NCI-H510A treated with DMSO at 0.1 percent for 48 hours (cell line): ENCODE measurements around the gene RNF220.

Experiments used
- DNase-seq: peaks from one replicate; lab custom pipeline; 2025; lab: John Stamatoyannopoulos, UW

Gene RNF220

DNA sequence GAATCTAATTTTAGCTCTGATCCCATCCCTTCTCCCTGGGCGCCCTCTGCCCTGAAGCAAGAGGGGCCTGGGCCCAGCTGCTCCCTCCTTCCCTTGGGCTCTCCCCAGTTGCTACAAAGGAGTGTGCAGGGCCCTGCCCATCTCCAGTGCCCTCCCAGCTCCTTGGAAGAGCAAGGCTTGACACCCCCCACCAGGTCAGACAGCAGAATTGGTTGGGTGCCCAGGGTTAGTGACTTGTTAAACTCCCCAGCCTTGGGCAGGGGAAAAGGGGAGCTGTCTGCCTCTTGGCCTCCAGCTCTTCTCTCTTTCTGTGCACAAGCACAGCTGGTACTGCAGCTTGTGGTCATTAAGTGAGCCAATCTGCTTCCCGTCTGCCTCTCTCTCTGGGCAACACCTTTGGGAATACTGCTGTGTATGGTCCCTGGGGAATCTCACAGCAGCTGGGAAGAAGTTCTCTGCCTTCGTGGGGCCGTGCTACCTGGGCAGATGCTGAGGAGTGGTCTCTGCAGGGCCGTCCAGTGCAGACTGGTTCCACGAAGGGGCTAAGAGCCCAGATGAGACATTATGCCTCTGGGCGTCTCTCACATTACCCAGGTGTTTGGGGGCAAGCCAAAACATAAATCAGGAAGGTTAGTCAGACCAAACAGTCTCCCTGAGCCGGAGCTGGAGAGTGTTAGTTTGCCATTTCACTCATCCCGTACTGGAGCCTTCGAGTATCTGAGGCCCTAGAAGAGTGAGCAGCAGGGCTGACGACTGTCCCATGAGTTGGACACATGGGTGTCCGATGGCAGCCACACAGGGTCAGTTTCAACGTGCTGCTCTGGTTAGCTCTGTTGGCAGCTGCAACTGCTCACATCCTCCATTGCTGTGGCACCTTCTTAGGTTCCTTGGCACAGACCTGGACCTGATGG lies 231.9 kb downstream of the RNF220 start:
- no peak for DNase-seq

DNA sequence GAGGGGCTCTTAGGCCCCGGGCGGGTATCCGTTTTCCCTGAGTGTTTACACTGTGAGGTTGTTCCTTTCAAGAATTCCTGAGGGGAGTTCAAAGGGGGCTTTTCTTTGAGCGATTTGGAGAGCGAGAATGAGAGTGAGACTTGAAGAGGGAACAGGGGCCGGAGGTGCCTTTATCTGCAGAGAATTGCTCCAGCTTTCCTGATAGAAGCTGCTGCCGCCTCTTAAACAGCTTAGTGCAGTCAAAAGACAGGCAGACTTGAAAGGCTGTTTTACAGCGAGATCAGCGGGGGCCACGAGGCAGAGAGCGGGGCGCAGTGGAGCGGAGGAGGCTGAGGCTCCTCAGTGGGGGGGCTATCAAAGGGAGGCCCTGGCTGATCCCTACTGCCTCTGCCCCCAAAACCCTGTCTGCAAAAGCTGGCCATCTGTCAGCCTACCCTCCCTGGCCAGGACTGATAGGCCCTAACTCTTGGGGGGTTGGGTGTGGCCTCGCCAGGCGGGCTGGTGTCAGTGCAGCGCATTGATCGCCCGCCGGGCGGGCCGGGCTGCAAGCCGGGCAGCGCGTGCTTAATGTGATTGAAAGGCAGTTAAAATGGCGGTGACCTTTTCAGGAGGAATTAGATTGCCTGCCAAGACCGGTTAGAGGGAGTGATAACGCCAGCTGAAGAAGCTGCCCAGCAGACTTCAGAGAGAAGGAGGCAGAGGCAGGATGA lies 232.8 kb downstream of the RNF220 start:
- DNase-seq: no peak

DNA sequence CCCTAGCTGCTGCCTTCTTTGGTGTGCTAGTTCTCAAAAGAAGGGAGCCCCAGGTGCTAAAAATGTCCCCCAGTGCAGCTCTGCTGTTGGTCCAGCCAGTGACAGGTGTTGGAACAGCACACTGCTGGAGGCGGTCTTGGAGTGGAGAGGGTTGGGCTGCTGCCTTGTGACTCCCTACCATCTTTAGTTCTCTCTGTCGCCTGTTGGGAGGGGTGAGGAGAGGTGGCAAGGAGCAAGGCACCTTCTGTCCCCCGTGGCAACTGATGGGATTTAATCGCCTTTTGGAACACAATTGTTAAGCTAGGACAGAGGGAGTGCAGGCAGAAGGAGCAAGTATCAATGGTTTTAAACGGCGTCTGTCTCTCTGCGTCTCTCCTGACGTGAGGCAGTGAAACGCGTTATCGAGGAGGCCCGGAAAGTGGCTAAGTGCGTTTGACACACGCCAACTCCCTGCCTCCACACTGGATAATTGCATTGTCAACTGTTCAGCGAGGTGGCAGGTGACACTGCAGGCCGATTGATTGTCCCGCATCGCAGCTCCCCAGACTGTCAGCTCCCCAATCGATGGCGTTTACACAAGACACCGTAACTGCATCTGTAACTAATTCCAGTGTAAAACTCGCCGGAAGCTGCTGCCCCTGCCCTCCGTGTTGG lies 235.3 kb downstream of the RNF220 start:
- DNase-seq: peak; percentile 74

DNA sequence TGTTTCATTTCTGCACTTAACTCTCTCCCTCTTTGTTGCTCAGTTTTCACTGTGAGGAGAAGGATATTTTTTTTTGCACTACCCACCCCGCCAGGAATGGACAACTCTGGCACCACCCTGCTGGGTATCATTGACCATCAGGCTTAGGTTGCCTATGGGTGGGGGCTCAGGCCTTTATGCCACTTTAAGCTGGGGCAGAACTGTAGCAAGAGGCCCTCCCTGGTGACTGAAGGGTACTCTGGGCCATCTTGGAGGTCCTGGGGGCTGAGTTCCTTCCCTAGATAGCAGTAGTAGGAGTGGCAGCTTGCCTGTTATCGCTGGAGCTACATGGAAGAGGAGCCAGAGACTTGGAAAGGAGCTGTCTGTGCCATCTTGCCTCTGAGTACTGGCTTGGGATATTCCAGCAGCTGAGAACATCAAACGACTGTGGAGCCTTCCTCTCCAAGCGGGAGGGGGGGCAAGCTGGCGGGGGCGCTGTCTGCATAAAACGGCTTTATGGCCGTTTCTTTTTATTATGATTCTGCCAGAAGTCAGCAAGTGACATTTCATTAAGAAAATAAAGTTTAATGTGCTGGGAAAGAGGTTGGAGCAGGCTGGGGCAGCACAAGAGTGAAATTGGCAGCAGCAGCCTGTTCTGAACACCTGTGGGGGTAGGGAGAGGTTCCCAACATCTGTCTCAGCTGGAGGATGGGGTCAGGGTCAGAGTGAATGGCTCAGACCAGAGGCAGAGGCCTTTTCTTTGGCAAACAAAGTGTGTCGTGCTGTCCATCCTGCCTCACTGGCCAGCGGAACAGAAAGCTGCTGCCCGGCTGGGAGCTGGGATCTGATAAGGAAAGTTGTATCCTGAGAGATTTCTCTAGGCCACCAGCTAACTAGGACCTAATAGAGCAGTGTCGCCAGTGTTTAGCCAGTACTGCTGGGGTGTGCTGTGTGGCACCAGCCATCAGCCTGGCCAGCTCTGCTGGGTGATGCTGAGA lies 236.4 kb downstream of the RNF220 start:
- DNase-seq: no peak

DNA sequence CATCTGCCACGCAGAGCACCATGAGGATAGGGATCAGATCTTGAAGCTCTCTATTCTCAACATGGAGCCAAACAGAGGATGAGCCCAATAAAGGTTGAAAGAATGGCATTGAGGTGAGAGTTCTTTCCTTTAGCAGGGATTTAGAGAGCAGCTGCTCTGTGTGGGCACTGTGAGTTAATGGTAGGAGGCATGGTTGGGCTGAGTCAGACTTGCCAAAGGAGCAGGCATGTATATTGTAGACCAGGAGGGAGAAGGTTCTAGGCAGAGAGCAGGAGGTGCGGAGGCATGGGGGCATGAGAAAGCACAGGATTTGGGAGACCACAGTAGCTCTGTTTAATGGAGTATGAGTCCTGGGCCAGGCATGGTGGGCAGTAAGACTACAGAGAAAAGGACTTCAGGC lies 237.2 kb downstream of the RNF220 start:
- DNase-seq: no peak

DNA sequence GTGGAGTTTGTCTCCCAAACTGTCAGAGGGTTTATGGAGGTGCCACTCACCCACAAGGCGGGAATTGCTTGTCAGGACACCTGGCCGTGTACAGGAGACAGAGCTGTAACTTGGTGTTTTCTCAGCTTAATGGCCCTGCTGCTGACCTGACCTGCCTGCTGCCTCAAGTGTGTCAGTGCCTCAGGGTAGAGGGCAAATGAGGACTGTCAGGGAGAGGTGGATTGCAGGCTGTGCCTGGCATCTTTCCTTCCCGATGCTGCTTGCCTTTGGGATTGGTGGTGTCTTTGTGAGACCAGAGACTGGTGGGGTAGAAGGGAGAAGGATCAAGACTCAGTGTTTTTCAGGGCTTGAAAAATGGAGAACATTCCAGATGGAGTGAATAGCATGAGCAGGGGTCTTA lies 237.9 kb downstream of the RNF220 start:
- DNase-seq: peak; percentile 35

DNA sequence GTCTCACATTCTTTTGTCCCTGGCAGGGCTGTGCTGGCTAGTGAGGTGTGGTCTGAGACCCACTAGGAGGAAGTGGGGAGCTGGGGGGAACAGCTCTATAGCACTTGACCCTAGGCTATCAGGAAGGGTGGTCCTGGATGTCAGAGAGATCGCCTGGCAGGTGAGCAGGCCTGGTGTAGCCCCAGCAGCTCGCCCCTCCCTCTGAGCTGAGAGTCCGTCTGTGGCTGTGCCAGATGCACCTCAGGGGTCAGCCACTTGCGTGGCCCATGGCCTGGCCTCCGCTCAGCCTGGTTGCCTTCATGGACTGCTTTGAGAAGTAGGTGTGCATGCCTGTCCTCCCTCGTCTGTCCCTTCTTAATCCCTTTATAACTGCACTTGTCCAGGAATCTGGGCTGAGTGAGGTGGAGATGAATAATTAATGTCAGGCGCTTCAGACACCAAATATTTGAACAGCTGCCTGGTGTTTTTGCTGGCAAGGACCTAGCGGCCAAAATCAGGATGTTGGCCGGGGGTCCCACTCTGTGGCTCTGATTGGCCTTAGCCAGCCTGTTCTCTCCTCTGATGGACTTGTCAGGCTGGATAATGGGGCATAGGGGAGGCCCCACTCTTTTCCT lies 238.8 kb downstream of the RNF220 start:
- peak; percentile 31 for DNase-seq

DNA sequence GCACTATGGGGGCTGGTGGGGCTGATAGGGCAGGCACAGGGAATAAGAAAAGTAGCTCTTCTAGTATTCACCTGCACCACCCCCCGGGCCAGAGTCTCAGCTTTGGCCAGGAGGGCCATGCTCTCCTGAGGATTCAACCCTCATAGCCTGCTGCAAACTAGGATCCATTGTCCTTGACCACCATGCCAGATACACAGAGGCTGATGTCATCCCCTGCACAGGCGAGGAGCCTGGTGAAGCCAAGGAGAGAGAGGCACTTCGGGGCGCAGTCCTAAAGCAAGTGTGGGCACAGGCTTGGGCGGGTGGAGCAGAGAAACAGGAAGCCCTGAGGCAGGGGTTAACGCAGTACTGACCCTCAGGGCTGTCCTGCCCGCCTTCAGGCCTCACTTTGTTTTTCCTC lies 239.8 kb downstream of the RNF220 start:
- no peak for DNase-seq

DNA sequence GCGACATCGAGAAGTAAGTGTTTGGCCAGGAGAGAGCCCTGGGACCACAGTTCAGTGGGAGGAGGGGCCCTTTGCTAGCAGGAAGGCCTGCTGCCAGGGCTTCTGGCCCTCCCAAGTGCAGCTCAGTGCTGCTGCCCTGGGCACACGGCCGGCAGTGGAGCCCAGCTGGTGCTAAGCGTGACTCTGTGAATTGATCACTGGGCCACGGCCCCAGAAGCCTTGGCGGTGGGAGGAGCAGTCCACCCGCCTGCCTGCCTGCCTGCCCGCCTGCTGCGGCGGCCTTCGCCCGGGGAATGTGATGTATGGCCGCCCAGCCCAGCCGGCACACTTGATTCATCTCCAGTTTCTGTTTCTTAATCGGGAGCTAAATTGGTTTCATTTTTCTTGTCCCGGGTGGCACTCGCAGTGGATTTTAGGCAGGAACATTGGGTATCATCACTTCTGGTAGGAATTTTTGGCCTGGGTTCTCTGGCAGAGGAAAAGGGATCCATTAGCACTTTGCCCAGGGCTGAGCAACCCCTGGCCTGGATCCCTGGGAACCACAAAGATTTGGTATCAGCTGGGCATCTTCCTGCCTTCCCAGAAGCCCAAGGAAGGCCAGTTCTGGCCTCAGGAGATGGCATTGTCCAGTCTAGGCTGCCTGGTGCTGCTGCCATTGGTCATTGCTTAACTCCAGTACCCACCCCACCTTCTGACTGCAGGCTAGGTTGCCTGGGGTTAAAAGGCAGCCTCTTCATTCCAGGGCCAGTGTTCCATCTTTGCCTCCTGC lies 240.6 kb downstream of the RNF220 start:
- DNase-seq: no peak

DNA sequence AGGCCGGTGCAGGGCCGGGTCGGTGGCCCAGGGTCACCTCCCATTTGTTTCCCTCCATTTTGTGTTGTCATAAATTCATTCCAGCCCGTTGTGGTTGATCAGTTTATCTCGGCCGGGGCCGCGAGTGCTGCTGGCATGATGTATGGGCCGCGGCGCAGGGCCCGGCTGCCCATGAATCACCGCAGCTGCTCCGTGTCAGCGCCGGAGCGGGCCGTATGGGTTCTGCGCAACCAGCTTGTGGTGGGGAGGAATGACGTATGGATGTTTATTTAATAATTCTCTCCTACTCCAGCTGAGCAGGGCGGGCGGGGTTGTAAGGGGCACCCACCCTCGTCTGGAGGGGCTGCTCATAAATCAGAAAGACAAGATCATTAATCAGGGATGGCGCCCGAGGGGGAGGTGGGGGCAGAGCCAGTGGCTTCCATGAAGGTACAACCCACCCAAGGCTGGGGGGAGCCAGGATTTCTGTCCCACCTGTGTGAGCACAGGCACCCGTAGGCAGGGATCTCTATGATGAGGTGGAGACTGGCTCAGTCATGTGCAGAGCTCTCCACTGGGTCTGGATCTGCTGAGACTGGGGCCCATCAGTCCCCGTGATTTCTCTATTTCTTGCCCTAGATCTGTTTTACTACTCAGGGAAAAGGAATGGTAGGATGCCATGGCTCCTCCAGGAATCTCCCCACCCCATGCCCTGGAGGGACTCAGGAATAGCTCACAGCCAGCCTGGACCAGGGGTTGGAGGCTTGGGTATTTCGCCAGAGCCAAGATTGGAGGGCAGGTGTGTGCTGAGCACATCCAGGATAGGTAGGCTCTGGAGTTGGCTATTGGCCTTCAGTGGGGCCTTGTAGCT lies 241.4 kb downstream of the RNF220 start:
- DNase-seq: no peak

DNA sequence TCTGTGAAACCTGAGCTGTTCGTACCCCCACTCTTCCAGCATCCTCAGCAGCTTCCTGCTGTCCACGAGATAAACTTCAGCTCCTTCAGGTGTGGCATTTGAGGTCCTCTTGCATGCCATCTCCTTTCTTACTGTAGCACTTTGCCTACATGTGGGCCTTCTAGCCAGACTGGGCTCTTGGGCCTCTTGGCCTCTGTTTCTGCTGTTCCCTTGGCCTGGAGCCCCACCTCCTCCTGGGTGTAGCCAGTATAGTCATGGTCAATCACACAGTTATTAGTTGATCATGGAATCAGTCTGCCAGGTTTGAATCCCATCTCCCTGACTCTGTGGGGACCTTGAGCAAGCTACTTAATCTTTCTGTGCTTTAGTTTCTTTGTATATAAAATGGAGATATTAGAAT lies 242.8 kb downstream of the RNF220 start:
- no peak for DNase-seq

DNA sequence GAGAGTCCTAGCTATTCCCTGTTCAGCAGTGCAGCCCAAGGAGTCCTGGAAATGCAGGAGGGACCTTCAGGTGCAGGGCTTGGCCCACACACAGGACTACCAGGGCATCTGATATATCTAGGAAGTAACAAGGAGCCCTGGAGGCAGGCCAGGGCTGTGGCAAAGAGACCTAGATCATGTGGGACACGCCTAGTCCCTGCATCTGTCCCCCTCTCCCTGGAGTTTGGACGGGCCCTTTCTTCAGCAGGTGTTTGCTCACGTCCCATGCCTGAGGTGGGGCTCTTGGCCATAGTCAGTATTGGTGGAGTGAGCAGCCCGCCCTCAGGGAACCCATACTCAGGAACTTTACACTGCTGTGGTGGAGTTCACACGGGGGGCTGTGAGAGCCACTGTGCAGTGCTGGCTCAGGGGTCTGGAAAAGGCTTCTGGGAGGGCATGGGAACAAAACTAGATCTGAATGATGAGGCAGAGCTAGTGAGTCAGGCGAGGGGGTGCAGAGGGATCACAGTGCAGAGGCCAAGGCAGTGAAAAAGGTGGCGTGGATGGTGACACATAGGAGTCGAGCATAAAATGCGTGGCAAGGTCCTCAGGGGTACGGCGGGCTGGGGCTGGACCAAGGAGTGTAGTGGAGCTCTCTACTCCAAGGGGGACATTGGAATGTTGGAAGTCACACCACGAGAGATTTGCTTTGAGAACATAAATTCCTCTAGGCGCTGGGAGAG lies 243.6 kb downstream of the RNF220 start:
- DNase-seq: no peak

DNA sequence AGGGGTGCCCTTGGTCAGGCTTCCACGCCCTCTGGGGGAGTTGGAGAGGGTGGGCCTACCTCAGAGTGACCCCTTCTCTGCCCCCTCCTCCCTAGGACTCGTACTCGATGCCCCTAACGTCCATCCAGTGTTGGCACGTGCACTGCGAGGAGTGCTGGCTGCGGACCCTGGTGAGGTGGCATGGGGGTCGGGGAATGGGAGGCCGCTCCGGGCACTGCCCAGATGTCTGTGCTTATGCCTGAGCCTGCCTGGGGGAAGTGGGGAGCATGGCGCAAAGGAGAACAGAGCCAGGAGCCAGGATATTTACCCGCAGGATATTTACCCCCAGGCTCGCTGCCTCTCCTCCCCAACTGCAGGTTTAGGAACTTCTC lies 244.7 kb downstream of the RNF220 start:
- DNase-seq: no peak

DNA sequence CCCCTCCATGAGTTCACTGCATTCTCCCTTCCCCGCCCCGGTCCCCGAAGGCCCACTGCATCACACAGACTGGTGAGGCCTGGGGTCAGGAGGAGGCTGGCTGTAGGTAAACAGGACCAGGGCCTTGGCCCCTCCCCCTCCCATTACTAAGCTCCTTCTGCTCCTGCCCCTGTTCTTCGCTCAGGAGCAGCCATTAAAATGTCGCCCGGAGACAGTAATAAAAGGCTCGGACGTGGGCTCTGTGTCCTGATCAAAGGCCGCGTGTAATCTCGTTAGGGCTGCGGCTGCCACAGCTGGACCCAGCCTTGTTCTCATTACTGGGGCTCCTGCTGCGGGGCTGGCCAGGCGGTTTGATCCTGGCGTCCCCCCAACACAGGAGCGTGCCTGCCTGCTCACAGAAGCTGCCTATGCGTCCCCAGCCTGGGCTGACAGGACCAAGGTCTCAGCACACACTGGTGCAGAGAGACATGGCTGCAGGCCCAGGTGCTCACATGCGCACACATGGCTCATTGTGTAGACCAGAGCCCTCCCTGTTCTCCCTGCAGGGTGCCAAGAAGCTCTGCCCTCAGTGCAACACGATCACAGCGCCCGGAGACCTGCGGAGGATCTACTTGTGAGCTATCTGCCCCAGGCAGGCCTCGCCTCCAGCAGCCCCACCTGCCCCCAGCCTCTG lies 245.2 kb downstream of the RNF220 start:
- peak; percentile 12 for DNase-seq

DNA sequence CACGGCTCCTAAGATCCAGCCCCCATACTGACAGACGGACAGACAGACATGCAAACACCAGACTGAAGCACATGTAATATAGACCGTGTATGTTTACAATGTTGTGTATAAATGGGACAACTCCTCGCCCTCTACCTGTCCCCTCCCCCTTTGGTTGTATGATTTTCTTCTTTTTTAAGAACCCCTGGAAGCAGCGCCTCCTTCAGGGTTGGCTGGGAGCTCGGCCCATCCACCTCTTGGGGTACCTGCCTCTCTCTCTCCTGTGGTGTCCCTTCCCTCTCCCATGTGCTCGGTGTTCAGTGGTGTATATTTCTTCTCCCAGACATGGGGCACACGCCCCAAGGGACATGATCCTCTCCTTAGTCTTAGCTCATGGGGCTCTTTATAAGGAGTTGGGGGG lies 246.0 kb downstream of the RNF220 start:
- no peak for DNase-seq

DNA sequence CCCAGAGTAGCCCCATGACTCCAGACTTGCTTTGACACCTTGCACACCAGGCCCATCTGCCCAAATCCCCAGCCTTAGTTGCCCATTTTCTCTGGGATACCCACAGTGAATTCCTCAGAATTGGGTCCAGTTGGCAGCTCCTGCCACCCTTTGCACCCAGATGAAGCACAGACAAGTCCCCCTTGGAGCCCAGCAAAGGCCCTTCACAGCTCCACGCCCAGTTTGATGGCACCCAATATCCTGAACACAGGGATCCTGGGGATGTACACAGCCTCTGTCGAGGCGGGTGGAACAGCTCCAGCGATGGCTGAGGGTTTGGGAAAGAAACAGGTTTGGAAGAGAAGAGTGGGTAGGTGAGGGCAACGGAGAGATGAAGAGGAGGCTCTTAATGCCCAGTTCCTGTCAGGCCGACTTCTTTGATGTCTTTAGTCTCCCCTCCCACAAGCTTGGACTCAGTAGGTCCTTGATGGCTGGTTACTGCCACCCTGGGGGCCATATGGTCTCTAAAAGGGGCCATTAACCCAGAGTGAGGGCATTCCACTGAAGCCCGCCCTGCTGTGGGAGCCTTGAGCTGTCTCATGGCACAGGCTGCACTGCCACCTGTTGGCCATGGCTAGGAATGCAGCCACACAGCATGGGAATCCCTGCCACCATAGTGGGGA lies 247.5 kb downstream of the RNF220 start:
- DNase-seq: peak; percentile 46

DNA sequence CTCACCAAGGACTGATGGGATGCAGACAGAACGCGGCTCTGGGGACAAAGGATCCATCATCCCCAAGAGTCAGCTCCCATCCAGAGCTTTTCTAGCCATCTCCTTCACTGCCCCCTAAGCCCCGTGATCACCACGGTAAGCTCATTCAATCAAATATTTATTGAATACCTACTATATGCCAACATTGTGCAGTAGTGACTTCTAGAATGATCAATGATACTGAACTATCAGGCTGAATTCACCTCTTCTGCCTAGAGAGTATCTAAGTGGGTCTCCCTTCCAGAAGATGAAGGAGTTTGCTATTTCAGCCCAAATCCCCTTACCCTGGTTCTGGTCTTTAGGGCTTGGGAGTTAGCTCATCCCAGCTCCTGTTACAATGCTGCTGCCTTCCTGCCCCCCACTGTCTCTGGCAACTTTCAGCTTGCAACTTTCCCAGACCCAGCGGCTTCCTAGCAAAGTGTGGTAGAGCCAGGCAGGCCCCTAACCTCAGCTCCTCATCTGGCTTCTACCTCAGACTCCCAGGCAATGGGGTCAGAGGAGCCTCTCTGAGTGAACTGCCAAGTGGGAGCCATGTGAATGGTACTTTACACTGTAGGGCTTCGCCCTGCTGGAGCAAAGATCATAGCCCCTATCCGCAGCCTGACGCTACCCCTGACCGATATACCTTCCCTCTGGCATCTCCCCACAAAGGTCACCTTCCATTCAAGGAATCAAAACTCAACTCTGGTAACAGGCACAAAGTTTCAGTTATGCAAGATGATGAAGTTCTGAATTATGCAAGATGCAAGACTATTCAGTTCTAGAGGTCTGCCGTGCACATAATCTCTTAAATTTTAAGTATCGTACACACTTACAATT lies 248.3 kb downstream of the RNF220 start:
- no peak for DNase-seq
